Measurements from ENCODE around the gene WASHC4.

Gene WASHC4

DNA sequence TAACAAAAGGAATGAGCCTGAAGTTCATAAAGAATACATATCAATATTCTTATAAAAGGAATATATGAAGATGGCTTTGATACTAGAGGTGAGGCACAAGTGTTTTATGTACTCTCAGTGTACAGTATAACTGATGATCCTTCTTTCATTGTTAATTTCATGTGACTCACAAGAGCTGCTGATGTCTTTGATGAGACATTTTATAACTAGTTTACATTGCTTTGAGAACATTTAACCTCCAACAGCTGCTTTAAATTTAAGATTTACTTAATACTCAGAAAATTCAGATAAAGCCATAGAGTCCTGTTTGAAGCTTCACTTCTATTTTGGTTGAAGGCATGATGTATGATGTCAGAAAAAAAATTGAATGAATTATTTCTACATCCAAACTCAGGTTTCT lies 59.8 kb downstream of the WASHC4 start:
- TF ChIP-seq, protein P1, sequence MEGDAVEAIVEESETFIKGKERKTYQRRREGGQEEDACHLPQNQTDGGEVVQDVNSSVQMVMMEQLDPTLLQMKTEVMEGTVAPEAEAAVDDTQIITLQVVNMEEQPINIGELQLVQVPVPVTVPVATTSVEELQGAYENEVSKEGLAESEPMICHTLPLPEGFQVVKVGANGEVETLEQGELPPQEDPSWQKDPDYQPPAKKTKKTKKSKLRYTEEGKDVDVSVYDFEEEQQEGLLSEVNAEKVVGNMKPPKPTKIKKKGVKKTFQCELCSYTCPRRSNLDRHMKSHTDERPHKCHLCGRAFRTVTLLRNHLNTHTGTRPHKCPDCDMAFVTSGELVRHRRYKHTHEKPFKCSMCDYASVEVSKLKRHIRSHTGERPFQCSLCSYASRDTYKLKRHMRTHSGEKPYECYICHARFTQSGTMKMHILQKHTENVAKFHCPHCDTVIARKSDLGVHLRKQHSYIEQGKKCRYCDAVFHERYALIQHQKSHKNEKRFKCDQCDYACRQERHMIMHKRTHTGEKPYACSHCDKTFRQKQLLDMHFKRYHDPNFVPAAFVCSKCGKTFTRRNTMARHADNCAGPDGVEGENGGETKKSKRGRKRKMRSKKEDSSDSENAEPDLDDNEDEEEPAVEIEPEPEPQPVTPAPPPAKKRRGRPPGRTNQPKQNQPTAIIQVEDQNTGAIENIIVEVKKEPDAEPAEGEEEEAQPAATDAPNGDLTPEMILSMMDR (conservative IDR thresholded peaks at IDR 0.05; ENCODE audit: low read depth, low read length): no peak
- H3K27me3 ChIP-seq (ENCODE audit: insufficient read depth, low read depth): no peaks in the 10 kb centered on the region
- H3K27ac ChIP-seq: no peak overlapping the region
- no peaks in the 10 kb centered on the region for H3K36me3 ChIP-seq (ENCODE audit: insufficient read depth)
- H3K9ac ChIP-seq: no peak overlapping the region
- no peak overlapping the region for H2AFZ ChIP-seq (ENCODE audit: low read depth)
- H3K4me1 ChIP-seq (ENCODE audit: low read depth, poor library complexity, severe bottlenecking): no peaks in the 10 kb centered on the region
- no peaks in the 10 kb centered on the region for H3K79me2 ChIP-seq (ENCODE audit: insufficient read depth, low read depth)
- no peak overlapping the region for H3K4me3 ChIP-seq (IDR thresholded peaks at IDR 0.05; ENCODE audit: insufficient read depth, low read depth, low read length)
- H3K4me2 ChIP-seq: no peak overlapping the region
- no peaks in the 10 kb centered on the region for H4K20me1 ChIP-seq (ENCODE audit: insufficient read depth)

DNA sequence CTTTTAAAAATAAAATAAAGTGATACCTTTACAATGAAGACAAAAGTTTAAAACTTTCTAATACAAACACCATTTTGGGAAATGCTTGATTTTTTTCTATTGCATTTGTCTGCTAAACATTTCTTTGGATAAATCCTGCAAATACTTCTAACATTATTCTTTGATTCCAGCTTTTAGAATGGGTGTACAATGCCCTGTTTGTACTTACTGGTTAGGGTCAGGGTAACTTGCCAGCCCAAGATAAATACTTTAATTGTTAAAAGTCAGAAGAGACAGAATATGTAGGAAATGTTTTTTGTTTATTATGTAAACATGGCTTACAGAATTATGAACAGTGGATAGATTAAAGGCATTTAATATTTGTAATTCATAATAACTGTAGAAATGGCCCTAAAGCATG lies 60.5 kb downstream of the WASHC4 start:
- H2AFZ ChIP-seq (ENCODE audit: low read depth): no peak overlapping the region
- H3K36me3 ChIP-seq (ENCODE audit: insufficient read depth): no peaks in the 10 kb centered on the region
- H3K79me2 ChIP-seq (ENCODE audit: insufficient read depth, low read depth): no peaks in the 10 kb centered on the region
- TF ChIP-seq, protein P1 (conservative IDR thresholded peaks at IDR 0.05; ENCODE audit: low read depth, low read length): no peak
- no peak overlapping the region for H3K27ac ChIP-seq
- H3K4me2 ChIP-seq: no peak overlapping the region
- H3K27me3 ChIP-seq (ENCODE audit: insufficient read depth, low read depth): no peaks in the 10 kb centered on the region
- no peaks in the 10 kb centered on the region for H3K4me1 ChIP-seq (ENCODE audit: low read depth, poor library complexity, severe bottlenecking)
- no peak overlapping the region for H3K4me3 ChIP-seq (IDR thresholded peaks at IDR 0.05; ENCODE audit: insufficient read depth, low read depth, low read length)
- H3K9ac ChIP-seq: no peak overlapping the region
- no peaks in the 10 kb centered on the region for H4K20me1 ChIP-seq (ENCODE audit: insufficient read depth)

DNA sequence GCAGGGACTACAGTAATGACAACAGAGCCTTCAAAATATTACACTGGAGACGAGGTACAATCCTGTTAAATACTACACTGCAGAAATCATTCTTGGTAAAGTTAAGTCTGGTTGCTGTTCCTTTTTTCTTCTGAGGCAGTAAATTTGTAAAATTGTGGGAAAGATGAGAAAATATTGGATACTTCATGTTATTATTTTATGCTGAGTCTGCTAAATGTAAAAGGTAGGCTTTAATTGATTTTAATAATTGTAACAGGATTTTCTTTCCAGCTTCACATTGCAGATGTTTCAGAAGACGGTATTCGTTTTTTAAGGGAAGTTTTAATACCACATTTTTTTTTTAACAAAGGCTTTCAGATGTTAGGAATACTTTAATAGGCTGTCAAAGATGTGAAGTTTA lies 62.6 kb downstream of the WASHC4 start:
- no peak overlapping the region for H3K27ac ChIP-seq
- no peak overlapping the region for H3K4me3 ChIP-seq (IDR thresholded peaks at IDR 0.05; ENCODE audit: insufficient read depth, low read depth, low read length)
- no peaks in the 10 kb centered on the region for H3K27me3 ChIP-seq (ENCODE audit: insufficient read depth, low read depth)
- H4K20me1 ChIP-seq (ENCODE audit: insufficient read depth): no peaks in the 10 kb centered on the region
- H3K36me3 ChIP-seq (ENCODE audit: insufficient read depth): no peaks in the 10 kb centered on the region
- H3K79me2 ChIP-seq (ENCODE audit: insufficient read depth, low read depth): no peaks in the 10 kb centered on the region
- H3K4me2 ChIP-seq: no peak overlapping the region
- TF ChIP-seq, protein P1 (conservative IDR thresholded peaks at IDR 0.05; ENCODE audit: low read depth, low read length): no peak
- H2AFZ ChIP-seq (ENCODE audit: low read depth): no peak overlapping the region
- no peak overlapping the region for H3K9ac ChIP-seq
- H3K4me1 ChIP-seq (ENCODE audit: low read depth, poor library complexity, severe bottlenecking): no peaks in the 10 kb centered on the region

DNA sequence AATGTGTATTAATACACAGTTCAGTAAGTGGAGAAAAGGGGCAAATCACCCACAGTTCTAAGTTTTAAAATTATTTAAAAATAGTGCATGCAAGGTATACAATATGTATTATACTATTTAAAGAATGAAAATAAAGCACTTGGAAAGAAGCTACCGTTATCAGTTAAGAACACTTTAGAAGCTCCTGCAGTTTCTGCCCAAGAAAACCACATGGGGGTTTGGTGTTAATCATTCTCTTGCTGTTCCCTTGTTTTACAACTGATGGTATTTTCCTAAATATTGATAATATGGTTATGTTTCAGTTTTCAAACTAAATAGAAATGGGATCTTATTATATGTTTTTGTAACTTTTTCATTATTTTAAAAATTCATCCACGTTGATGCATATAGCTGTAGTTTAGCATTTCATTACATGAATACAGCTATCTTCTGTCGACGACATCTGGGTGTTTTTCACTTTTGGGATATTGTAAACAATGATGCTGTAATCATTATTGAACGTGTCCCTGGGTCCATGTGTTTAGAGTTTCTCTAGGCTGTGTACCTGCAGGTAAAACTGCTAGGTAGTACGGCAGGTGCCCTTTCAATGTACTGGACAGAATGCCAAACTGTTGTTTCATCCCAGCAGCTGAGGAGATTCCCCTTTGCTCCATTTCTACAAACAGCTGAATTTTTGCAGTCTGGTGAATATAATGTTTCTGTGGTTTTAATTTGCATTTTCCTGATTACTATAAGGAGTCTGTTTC lies 64.3 kb downstream of the WASHC4 start:
- no peaks in the 10 kb centered on the region for H3K36me3 ChIP-seq (ENCODE audit: insufficient read depth)
- no peaks in the 10 kb centered on the region for H3K4me1 ChIP-seq (ENCODE audit: low read depth, poor library complexity, severe bottlenecking)
- TF ChIP-seq, protein P1 (conservative IDR thresholded peaks at IDR 0.05; ENCODE audit: low read depth, low read length): no peak
- no peak overlapping the region for H3K4me3 ChIP-seq (IDR thresholded peaks at IDR 0.05; ENCODE audit: insufficient read depth, low read depth, low read length)
- no peaks in the 10 kb centered on the region for H3K79me2 ChIP-seq (ENCODE audit: insufficient read depth, low read depth)
- H4K20me1 ChIP-seq (ENCODE audit: insufficient read depth): no peaks in the 10 kb centered on the region
- H3K27ac ChIP-seq: no peak overlapping the region
- no peak overlapping the region for H3K9ac ChIP-seq
- H3K4me2 ChIP-seq: no peak overlapping the region
- no peaks in the 10 kb centered on the region for H3K27me3 ChIP-seq (ENCODE audit: insufficient read depth, low read depth)
- no peak overlapping the region for H2AFZ ChIP-seq (ENCODE audit: low read depth)
